HEK293 (cell line): ENCODE data around the gene TNS4.

Experiments used
- CTCF ChIA-PET: fragments of 350-600 bp; formaldehyde crosslinking; extraction: SDS; loops from one replicate; lab custom pipeline; 2021; ENCODE audit warnings: antibody characterized with exemption; lab: Yijun Ruan, JAX
- POLR2A ChIA-PET: fragments of 300-600 bp; formaldehyde crosslinking; extraction: SDS; loops from one replicate; lab custom pipeline; 2020; ENCODE audit warnings: antibody characterized with exemption, inconsistent platforms; lab: Yijun Ruan, JAX
- H3K27ac ChIP-seq: fragments of 200-500 bp; sonication (Bioruptor generic); 2 replicates; pipeline ENCODE4 v1.5.1; 2014; ENCODE audit warnings: low read depth, low read length, control low read depth, inconsistent platforms; ENCODE audit errors: extremely low read depth
- H3K36me3 ChIP-seq, 2 experiments: fragments of 200-500 bp in 1 of 2; sonication (Bioruptor generic) in 1 of 2; 1 replicate in 1 of 2; 2 replicates in 1 of 2; pipeline ENCODE4 v1.5.1; 2014 to 2017; ENCODE audit warnings: inconsistent platforms in 2 of 2, low read length in 2 of 2; ENCODE audit not compliant: control insufficient read depth in 2 of 2, insufficient read depth in 1 of 2
- H3K4me1 ChIP-seq: fragments of 200-500 bp; sonication (Bioruptor generic); 2 replicates; pipeline ENCODE4 v1.5.1; 2014; ENCODE audit warnings: mild to moderate bottlenecking, low read length, inconsistent platforms; ENCODE audit not compliant: control insufficient read depth, insufficient read depth
- H3K4me3 ChIP-seq: 2 replicates; pipeline ENCODE4 v1.5.1; 2011; ENCODE audit warnings: low read depth, mild to moderate bottlenecking, control low read depth, low read length, moderate library complexity
- H3K9me3 ChIP-seq: fragments of 200-500 bp; sonication (Bioruptor generic); 2 replicates; pipeline ENCODE4 v1.5.1; 2014; ENCODE audit warnings: low read depth, low read length, inconsistent platforms; ENCODE audit not compliant: control insufficient read depth, insufficient read depth
- BCL11B ChIP-seq: fragments of 450-650 bp; formaldehyde crosslinking; IDR thresholded peaks from 2 replicates; pipeline ENCODE4 v1.5.1; 2016; ENCODE audit warnings: low read depth, missing biosample characterization, missing genetic modification characterization
- GLIS1 ChIP-seq: fragments of 450-650 bp; formaldehyde crosslinking; IDR thresholded peaks from 2 replicates; pipeline ENCODE4 v1.5.1; 2016; ENCODE audit warnings: missing biosample characterization, missing genetic modification characterization
- HOXA7 ChIP-seq: sonication (generic); formaldehyde crosslinking; IDR thresholded peaks from 2 replicates; pipeline ENCODE4 v1.8.1; 2022; ENCODE audit warnings: missing genetic modification reagents, borderline replicate concordance
- HOXC10 ChIP-seq: sonication (generic); formaldehyde crosslinking; IDR thresholded peaks from 2 replicates; pipeline ENCODE4 v1.8.1; 2023; ENCODE audit warnings: mild to moderate bottlenecking, missing genetic modification reagents
- KLF8 ChIP-seq: fragments of 450-650 bp; formaldehyde crosslinking; IDR thresholded peaks from 2 replicates; pipeline ENCODE4 v1.5.1; 2016; ENCODE audit warnings: missing biosample characterization, missing genetic modification characterization
- SCRT2 ChIP-seq: fragments of 450-650 bp; formaldehyde crosslinking; IDR thresholded peaks from 2 replicates; pipeline ENCODE4 v1.5.1; 2016; ENCODE audit warnings: missing biosample characterization, missing genetic modification characterization
- ZBTB21 ChIP-seq: fragments of 450-650 bp; formaldehyde crosslinking; IDR thresholded peaks from 2 replicates; pipeline ENCODE4 v1.5.1; 2017; ENCODE audit warnings: missing biosample characterization, missing genetic modification characterization
- ZNF10 ChIP-seq: fragments of 450-650 bp; formaldehyde crosslinking; IDR thresholded peaks from 2 replicates; pipeline ENCODE4 v1.5.1; 2017; ENCODE audit warnings: missing biosample characterization, missing genetic modification characterization
- ZNF155 ChIP-seq: fragments of 450-650 bp; formaldehyde crosslinking; IDR thresholded peaks from 2 replicates; pipeline ENCODE4 v1.5.1; 2016; ENCODE audit warnings: missing biosample characterization, missing genetic modification characterization
- ZNF16 ChIP-seq: fragments of 450-650 bp; formaldehyde crosslinking; IDR thresholded peaks from 2 replicates; pipeline ENCODE4 v1.5.1; 2016; ENCODE audit warnings: low read depth, missing biosample characterization, missing genetic modification characterization
- ZNF23 ChIP-seq: fragments of 450-650 bp; formaldehyde crosslinking; IDR thresholded peaks from 2 replicates; pipeline ENCODE4 v1.5.1; 2016; ENCODE audit warnings: missing biosample characterization, missing genetic modification characterization, borderline replicate concordance
- ZNF24 ChIP-seq: fragments of 450-650 bp; formaldehyde crosslinking; IDR thresholded peaks from 2 replicates; pipeline ENCODE4 v1.5.1; 2016; ENCODE audit warnings: missing biosample characterization, missing genetic modification characterization
- ZNF248 ChIP-seq: fragments of 450-650 bp; formaldehyde crosslinking; IDR thresholded peaks from 2 replicates; pipeline ENCODE4 v1.5.1; 2017; ENCODE audit warnings: missing biosample characterization, missing genetic modification characterization
- ZNF266 ChIP-seq: fragments of 450-650 bp; formaldehyde crosslinking; IDR thresholded peaks from 2 replicates; pipeline ENCODE4 v1.5.1; 2016; ENCODE audit warnings: missing biosample characterization, missing genetic modification characterization, low read depth
- ZNF311 ChIP-seq: fragments of 450-650 bp; formaldehyde crosslinking; IDR thresholded peaks from 2 replicates; pipeline ENCODE4 v1.5.1; 2017; ENCODE audit warnings: missing biosample characterization, missing genetic modification characterization, borderline replicate concordance
- ZNF350 ChIP-seq: fragments of 450-650 bp; formaldehyde crosslinking; IDR thresholded peaks from 2 replicates; pipeline ENCODE4 v1.5.0; 2017; ENCODE audit warnings: missing biosample characterization, mild to moderate bottlenecking, missing genetic modification characterization
- ZNF580 ChIP-seq: fragments of 450-650 bp; formaldehyde crosslinking; IDR thresholded peaks from 2 replicates; pipeline ENCODE4 v1.5.1; 2016; ENCODE audit warnings: missing biosample characterization, missing genetic modification characterization
- ZNF596 ChIP-seq: fragments of 450-650 bp; IDR thresholded peaks from 2 replicates; pipeline ENCODE4 v1.5.0; 2018; ENCODE audit warnings: missing biosample characterization, mild to moderate bottlenecking, missing genetic modification characterization, moderate library complexity
- ZNF600 ChIP-seq: fragments of 450-650 bp; formaldehyde crosslinking; IDR thresholded peaks from 2 replicates; pipeline ENCODE4 v1.5.1; 2016; ENCODE audit warnings: missing biosample characterization, missing genetic modification characterization
- ZXDB ChIP-seq: fragments of 450-650 bp; formaldehyde crosslinking; IDR thresholded peaks from 2 replicates; pipeline ENCODE4 v1.5.1; 2016; ENCODE audit warnings: missing biosample characterization, missing genetic modification characterization
- TF ChIP-seq, protein P1 (sequence below): fragments of 450-650 bp; formaldehyde crosslinking; IDR thresholded peaks from 2 replicates; pipeline ENCODE4 v1.5.1; 2016; ENCODE audit warnings: missing biosample characterization, missing genetic modification characterization
- TF ChIP-seq, protein P2 (sequence below): fragments of 450-650 bp; formaldehyde crosslinking; IDR thresholded peaks from 2 replicates; pipeline ENCODE4 v1.5.1; 2017; ENCODE audit warnings: missing biosample characterization, missing genetic modification characterization
- TF ChIP-seq, protein P3 (sequence below): fragments of 450-650 bp; formaldehyde crosslinking; IDR thresholded peaks from 2 replicates; pipeline ENCODE4 v1.5.1; 2016; ENCODE audit warnings: missing biosample characterization, missing genetic modification characterization
- TF ChIP-seq, protein P4 (sequence below): sonication (generic); formaldehyde crosslinking; IDR thresholded peaks from 2 replicates; pipeline ENCODE4 v1.8.1; 2022; ENCODE audit warnings: mild to moderate bottlenecking, moderate library complexity, missing genetic modification reagents

TNS4 gene

DNA sequence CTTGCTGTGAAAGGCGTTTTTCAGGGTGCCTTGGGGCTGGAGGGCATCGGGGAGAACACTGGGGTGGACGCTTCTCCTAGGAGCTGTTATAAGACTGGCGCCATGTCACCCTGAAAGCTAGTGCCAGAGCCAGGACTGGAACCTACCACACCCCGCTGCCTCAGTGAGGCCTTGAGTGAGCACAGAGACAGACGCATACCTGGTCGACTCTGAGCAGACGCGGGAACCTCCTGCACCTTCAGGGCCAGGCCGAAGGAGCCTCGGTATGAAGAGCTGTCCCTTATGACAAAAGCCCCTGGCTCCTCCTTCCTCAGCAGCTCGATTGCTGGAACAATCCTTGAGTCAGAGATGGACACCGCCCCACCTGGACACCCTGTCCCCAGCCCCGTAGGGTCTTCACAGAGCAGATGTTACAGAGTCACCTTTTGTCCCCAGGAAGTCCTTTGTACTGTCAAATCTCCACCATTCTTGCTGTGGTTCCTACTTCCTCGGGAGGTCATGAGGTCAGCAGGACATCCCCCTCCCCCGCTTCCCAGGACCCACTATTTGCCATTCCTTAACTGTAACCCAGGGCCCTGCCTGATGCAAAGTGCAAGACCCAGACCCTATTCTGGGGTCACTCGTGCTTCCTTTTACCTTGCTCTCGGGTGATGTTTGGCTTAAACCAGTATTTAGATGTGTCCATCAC, 17.0 kb downstream of the TNS4 start:
- Histone ChIP-seq H3K36me3 (no peaks in the 10 kb centered on the region), H3K4me3 (no peak overlapping the region)
- POLR2A ChIA-PET: interaction anchor here (0.9 kb wide), 1 partner anchor 67 kb away, joined by 3 read pairs; the partner anchor contains the start of gene TOP2A
- TF ChIP-seq ZNF23 (tag by site-specific recombination) (no peak), HOXA7 (CRISPR knock-in tag) (no peak), GLIS1 (tag by site-specific recombination) (no peak), ZNF596 (tag by site-specific recombination) (no peak), BCL11B (tag by site-specific recombination) (no peak), ZNF600 (tag by site-specific recombination) (no peak), ZNF24 (tag by site-specific recombination) (no peak), ZBTB21 (tag by site-specific recombination) (no peak), ZNF248 (no peak)
- TF ChIP-seq, protein P1, sequence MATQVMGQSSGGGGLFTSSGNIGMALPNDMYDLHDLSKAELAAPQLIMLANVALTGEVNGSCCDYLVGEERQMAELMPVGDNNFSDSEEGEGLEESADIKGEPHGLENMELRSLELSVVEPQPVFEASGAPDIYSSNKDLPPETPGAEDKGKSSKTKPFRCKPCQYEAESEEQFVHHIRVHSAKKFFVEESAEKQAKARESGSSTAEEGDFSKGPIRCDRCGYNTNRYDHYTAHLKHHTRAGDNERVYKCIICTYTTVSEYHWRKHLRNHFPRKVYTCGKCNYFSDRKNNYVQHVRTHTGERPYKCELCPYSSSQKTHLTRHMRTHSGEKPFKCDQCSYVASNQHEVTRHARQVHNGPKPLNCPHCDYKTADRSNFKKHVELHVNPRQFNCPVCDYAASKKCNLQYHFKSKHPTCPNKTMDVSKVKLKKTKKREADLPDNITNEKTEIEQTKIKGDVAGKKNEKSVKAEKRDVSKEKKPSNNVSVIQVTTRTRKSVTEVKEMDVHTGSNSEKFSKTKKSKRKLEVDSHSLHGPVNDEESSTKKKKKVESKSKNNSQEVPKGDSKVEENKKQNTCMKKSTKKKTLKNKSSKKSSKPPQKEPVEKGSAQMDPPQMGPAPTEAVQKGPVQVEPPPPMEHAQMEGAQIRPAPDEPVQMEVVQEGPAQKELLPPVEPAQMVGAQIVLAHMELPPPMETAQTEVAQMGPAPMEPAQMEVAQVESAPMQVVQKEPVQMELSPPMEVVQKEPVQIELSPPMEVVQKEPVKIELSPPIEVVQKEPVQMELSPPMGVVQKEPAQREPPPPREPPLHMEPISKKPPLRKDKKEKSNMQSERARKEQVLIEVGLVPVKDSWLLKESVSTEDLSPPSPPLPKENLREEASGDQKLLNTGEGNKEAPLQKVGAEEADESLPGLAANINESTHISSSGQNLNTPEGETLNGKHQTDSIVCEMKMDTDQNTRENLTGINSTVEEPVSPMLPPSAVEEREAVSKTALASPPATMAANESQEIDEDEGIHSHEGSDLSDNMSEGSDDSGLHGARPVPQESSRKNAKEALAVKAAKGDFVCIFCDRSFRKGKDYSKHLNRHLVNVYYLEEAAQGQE: no peak
- TF ChIP-seq, protein P2, sequence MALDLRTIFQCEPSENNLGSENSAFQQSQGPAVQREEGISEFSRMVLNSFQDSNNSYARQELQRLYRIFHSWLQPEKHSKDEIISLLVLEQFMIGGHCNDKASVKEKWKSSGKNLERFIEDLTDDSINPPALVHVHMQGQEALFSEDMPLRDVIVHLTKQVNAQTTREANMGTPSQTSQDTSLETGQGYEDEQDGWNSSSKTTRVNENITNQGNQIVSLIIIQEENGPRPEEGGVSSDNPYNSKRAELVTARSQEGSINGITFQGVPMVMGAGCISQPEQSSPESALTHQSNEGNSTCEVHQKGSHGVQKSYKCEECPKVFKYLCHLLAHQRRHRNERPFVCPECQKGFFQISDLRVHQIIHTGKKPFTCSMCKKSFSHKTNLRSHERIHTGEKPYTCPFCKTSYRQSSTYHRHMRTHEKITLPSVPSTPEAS: no peak
- TF ChIP-seq, all 188 proteins: peak for 0
- Histone ChIP-seq H3K4me1 (peaks cover 11% of the 10 kb centered on the region), H3K9me3 (no peaks in the 10 kb centered on the region), H3K27ac (no peak overlapping the region)
- CTCF ChIA-PET: interaction anchor here (1.0 to 5.1 kb wide), 4 partner anchors 8 to 48 kb away, joined by 3 to 65 read pairs (median 16); no protein-coding TSS in a partner anchor

DNA sequence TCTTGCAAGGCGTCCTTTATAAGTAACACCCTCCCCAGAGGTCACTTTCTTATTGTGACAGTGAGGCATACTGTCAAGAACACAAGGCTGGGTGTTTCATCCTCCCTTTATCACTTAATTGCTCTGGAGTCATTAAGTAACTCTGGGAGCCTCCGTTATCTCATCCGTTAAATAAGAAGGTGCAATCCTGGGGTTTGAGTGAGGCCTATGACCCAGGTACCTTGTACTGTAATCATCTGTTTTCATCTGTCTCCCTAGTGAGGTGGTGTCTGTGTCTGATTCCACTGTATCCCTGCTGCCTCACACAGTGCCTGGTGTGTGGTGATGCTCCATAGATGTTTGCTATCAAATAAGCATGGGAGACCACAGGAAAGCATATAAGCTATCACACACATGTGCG, 17.7 kb downstream of the TNS4 start:
- H3K27ac ChIP-seq: no peak overlapping the region
- ChIA-PET CTCF (interaction anchor here (0.6 to 5.1 kb wide), 5 partner anchors 7 to 33 kb away, joined by 3 to 65 read pairs (median 3); no protein-coding TSS in a partner anchor), POLR2A (interaction anchor here (0.9 kb wide), 1 partner anchor 66 kb away, joined by 3 read pairs; the partner anchor contains the start of gene TOP2A)
- H3K36me3 ChIP-seq: no peaks in the 10 kb centered on the region
- H3K4me1 ChIP-seq: peaks cover 11% of the 10 kb centered on the region
- TF ChIP-seq, protein P3, sequence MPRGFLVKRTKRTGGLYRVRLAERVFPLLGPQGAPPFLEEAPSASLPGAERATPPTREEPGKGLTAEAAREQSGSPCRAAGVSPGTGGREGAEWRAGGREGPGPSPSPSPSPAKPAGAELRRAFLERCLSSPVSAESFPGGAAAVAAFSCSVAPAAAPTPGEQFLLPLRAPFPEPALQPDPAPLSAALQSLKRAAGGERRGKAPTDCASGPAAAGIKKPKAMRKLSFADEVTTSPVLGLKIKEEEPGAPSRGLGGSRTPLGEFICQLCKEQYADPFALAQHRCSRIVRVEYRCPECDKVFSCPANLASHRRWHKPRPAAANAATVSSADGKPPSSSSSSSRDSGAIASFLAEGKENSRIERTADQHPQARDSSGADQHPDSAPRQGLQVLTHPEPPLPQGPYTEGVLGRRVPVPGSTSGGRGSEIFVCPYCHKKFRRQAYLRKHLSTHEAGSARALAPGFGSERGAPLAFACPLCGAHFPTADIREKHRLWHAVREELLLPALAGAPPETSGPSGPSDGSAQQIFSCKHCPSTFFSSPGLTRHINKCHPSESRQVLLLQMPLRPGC (tag by site-specific recombination): no peak
- no peak for TF ChIP-seq ZNF311 (tag by site-specific recombination)
- no peak for TF ChIP-seq ZNF16
- no peak for TF ChIP-seq ZNF580
- no peak for TF ChIP-seq HOXC10
- TF ChIP-seq ZNF10 (tag by site-specific recombination): no peak
- TF ChIP-seq, protein P4, sequence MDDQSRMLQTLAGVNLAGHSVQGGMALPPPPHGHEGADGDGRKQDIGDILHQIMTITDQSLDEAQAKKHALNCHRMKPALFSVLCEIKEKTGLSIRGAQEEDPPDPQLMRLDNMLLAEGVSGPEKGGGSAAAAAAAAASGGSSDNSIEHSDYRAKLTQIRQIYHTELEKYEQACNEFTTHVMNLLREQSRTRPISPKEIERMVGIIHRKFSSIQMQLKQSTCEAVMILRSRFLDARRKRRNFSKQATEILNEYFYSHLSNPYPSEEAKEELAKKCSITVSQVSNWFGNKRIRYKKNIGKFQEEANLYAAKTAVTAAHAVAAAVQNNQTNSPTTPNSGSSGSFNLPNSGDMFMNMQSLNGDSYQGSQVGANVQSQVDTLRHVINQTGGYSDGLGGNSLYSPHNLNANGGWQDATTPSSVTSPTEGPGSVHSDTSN: no peak
- no peak for TF ChIP-seq SCRT2
- no peak for TF ChIP-seq KLF8 (tag by site-specific recombination)
- no peak for TF ChIP-seq ZXDB (tag by site-specific recombination)
- no peak for TF ChIP-seq ZNF155 (tag by site-specific recombination)
- no peak for TF ChIP-seq ZNF350 (tag by site-specific recombination)
- no peak for TF ChIP-seq ZNF266
- H3K9me3 ChIP-seq: no peaks in the 10 kb centered on the region
- no peak overlapping the region for H3K4me3 ChIP-seq
